Measurements from ENCODE around the gene HK1. TPM values are rescaled to one million over a fixed set of nuclear protein-coding genes. Genes with fewer than 3 reads are reported as not detected.
A peak's percentile ranks its signal among the peaks of the same experiment; 100 is the strongest.

HK1 gene
- total and polyA plus RNA-seq, 9 donors = 19.7 to 40.8 (median 30.6) TPM

- Histone ChIP-seq H3K4me1 (ENCODE audit: control insufficient read depth, insufficient read depth, low read length) (no peaks in the 10 kb centered on the region), H3K27me3 (ENCODE audit: control insufficient read depth, insufficient read depth, low read length) (no peaks in the 10 kb centered on the region), H3K4me3 (ENCODE audit: low read length) (no peak overlapping the region), H3K36me3 (ENCODE audit: control insufficient read depth, insufficient read depth, low read length) (no peaks in the 10 kb centered on the region), H3K27ac (ENCODE audit: low read length) (no peak overlapping the region), H3K9me3 (replicated peaks; ENCODE audit: control insufficient read depth, low read depth, low read length) (no peaks in the 10 kb centered on the region)
- 89% methylated on average over 10 of the region's 11 CpGs for WGBS (ENCODE audit: insufficient coverage)
- DNase-seq = no peak
These were observed 37.8 kb upstream of the HK1 start for GRCh38 chr10:69240455-69240854.

- WGBS (ENCODE audit: insufficient coverage) = 70% methylated on average over 4 of the region's 7 CpGs
- no peak overlapping the region for H3K27ac ChIP-seq (ENCODE audit: low read length)
- H3K36me3 ChIP-seq (ENCODE audit: control insufficient read depth, insufficient read depth, low read length) = no peaks in the 10 kb centered on the region
- no peak overlapping the region for H3K4me3 ChIP-seq (ENCODE audit: low read length)
- H3K4me1 ChIP-seq (ENCODE audit: control insufficient read depth, insufficient read depth, low read length) = no peaks in the 10 kb centered on the region
- no peaks in the 10 kb centered on the region for H3K9me3 ChIP-seq (replicated peaks; ENCODE audit: control insufficient read depth, low read depth, low read length)
- H3K27me3 ChIP-seq (ENCODE audit: control insufficient read depth, insufficient read depth, low read length) = no peaks in the 10 kb centered on the region
- DNase-seq = no peak
These were observed 36.7 kb upstream of the HK1 start for GRCh38 chr10:69241575-69241974.

GRCh38 chr10:69242040-69242851 is 36.0 kb upstream of the HK1 start:
- Histone ChIP-seq H3K27ac (ENCODE audit: low read length) (no peak overlapping the region), H3K9me3 (replicated peaks; ENCODE audit: control insufficient read depth, low read depth, low read length) (no peaks in the 10 kb centered on the region), H3K36me3 (ENCODE audit: control insufficient read depth, insufficient read depth, low read length) (no peaks in the 10 kb centered on the region), H3K4me3 (ENCODE audit: low read length) (no peak overlapping the region), H3K27me3 (ENCODE audit: control insufficient read depth, insufficient read depth, low read length) (no peaks in the 10 kb centered on the region), H3K4me1 (ENCODE audit: control insufficient read depth, insufficient read depth, low read length) (no peaks in the 10 kb centered on the region)
- 90% methylated on average over 6 of the region's 11 CpGs for WGBS (ENCODE audit: insufficient coverage)
- no peak for DNase-seq

- Histone ChIP-seq H3K4me1 (ENCODE audit: control insufficient read depth, insufficient read depth, low read length) (no peaks in the 10 kb centered on the region), H3K27me3 (ENCODE audit: control insufficient read depth, insufficient read depth, low read length) (no peaks in the 10 kb centered on the region), H3K27ac (ENCODE audit: low read length) (no peak overlapping the region), H3K36me3 (ENCODE audit: control insufficient read depth, insufficient read depth, low read length) (no peaks in the 10 kb centered on the region), H3K9me3 (replicated peaks; ENCODE audit: control insufficient read depth, low read depth, low read length) (no peaks in the 10 kb centered on the region), H3K4me3 (ENCODE audit: low read length) (no peak overlapping the region)
- WGBS (ENCODE audit: insufficient coverage) = 80% methylated on average over 2 of the region's 5 CpGs
- peak; percentile 15 for DNase-seq
These were observed 35.5 kb upstream of the HK1 start for GRCh38 chr10:69242852-69243212.

- Histone ChIP-seq H3K4me3 (ENCODE audit: low read length) (no peak overlapping the region), H3K36me3 (ENCODE audit: control insufficient read depth, insufficient read depth, low read length) (no peaks in the 10 kb centered on the region), H3K27me3 (ENCODE audit: control insufficient read depth, insufficient read depth, low read length) (no peaks in the 10 kb centered on the region), H3K27ac (ENCODE audit: low read length) (no peak overlapping the region), H3K4me1 (ENCODE audit: control insufficient read depth, insufficient read depth, low read length) (no peaks in the 10 kb centered on the region), H3K9me3 (replicated peaks; ENCODE audit: control insufficient read depth, low read depth, low read length) (no peaks in the 10 kb centered on the region)
- no peak for DNase-seq
- WGBS (ENCODE audit: insufficient coverage) = 90% methylated on average over 7 of the region's 10 CpGs
These were observed 34.5 kb upstream of the HK1 start for GRCh38 chr10:69243817-69244216.

GRCh38 chr10:69246036-69246435 is 32.3 kb upstream of the HK1 start:
- 80% methylated on average over 1 of the region's 5 CpGs for WGBS (ENCODE audit: insufficient coverage)
- no peaks in the 10 kb centered on the region for H3K9me3 ChIP-seq (replicated peaks; ENCODE audit: control insufficient read depth, low read depth, low read length)
- no peak overlapping the region for H3K4me3 ChIP-seq (ENCODE audit: low read length)
- DNase-seq = no peak
- H3K36me3 ChIP-seq (ENCODE audit: control insufficient read depth, insufficient read depth, low read length) = no peaks in the 10 kb centered on the region
- H3K4me1 ChIP-seq (ENCODE audit: control insufficient read depth, insufficient read depth, low read length) = no peaks in the 10 kb centered on the region
- H3K27me3 ChIP-seq (ENCODE audit: control insufficient read depth, insufficient read depth, low read length) = no peaks in the 10 kb centered on the region
- no peak overlapping the region for H3K27ac ChIP-seq (ENCODE audit: low read length)

GRCh38 chr10:69246581-69247312 is 31.5 kb upstream of the HK1 start:
- Histone ChIP-seq H3K9me3 (replicated peaks; ENCODE audit: control insufficient read depth, low read depth, low read length) (no peaks in the 10 kb centered on the region), H3K27ac (ENCODE audit: low read length) (no peak overlapping the region), H3K27me3 (ENCODE audit: control insufficient read depth, insufficient read depth, low read length) (no peaks in the 10 kb centered on the region), H3K4me1 (ENCODE audit: control insufficient read depth, insufficient read depth, low read length) (no peaks in the 10 kb centered on the region), H3K4me3 (ENCODE audit: low read length) (no peak overlapping the region), H3K36me3 (ENCODE audit: control insufficient read depth, insufficient read depth, low read length) (no peaks in the 10 kb centered on the region)
- WGBS (ENCODE audit: insufficient coverage) = 88% methylated on average over 9 of the region's 14 CpGs
- DNase-seq = no peak

GRCh38 chr10:69247313-69247710 is 31.0 kb upstream of the HK1 start:
- Histone ChIP-seq H3K4me3 (ENCODE audit: low read length) (no peak overlapping the region), H3K9me3 (replicated peaks; ENCODE audit: control insufficient read depth, low read depth, low read length) (no peaks in the 10 kb centered on the region), H3K36me3 (ENCODE audit: control insufficient read depth, insufficient read depth, low read length) (no peaks in the 10 kb centered on the region), H3K4me1 (ENCODE audit: control insufficient read depth, insufficient read depth, low read length) (no peaks in the 10 kb centered on the region), H3K27ac (ENCODE audit: low read length) (no peak overlapping the region), H3K27me3 (ENCODE audit: control insufficient read depth, insufficient read depth, low read length) (no peaks in the 10 kb centered on the region)
- WGBS (ENCODE audit: insufficient coverage) = 88% methylated on average over 12 of the region's 13 CpGs
- DNase-seq = no peak

- Histone ChIP-seq H3K4me1 (ENCODE audit: control insufficient read depth, insufficient read depth, low read length) (no peaks in the 10 kb centered on the region), H3K27me3 (ENCODE audit: control insufficient read depth, insufficient read depth, low read length) (no peaks in the 10 kb centered on the region), H3K27ac (ENCODE audit: low read length) (no peak overlapping the region), H3K9me3 (replicated peaks; ENCODE audit: control insufficient read depth, low read depth, low read length) (no peaks in the 10 kb centered on the region), H3K4me3 (ENCODE audit: low read length) (no peak overlapping the region), H3K36me3 (ENCODE audit: control insufficient read depth, insufficient read depth, low read length) (no peaks in the 10 kb centered on the region)
- WGBS (ENCODE audit: insufficient coverage) = 82% methylated on average over 14 of the region's 24 CpGs
- no peak for DNase-seq
These were observed 30.1 kb upstream of the HK1 start for GRCh38 chr10:69248117-69248730.

- no peak overlapping the region for H3K27ac ChIP-seq (ENCODE audit: low read length)
- WGBS (ENCODE audit: insufficient coverage) = 94% methylated on average over 10 of the region's 14 CpGs
- H3K27me3 ChIP-seq (ENCODE audit: control insufficient read depth, insufficient read depth, low read length) = no peaks in the 10 kb centered on the region
- no peaks in the 10 kb centered on the region for H3K4me1 ChIP-seq (ENCODE audit: control insufficient read depth, insufficient read depth, low read length)
- DNase-seq = no peak
- no peaks in the 10 kb centered on the region for H3K9me3 ChIP-seq (replicated peaks; ENCODE audit: control insufficient read depth, low read depth, low read length)
- H3K36me3 ChIP-seq (ENCODE audit: control insufficient read depth, insufficient read depth, low read length) = no peaks in the 10 kb centered on the region
- no peak overlapping the region for H3K4me3 ChIP-seq (ENCODE audit: low read length)
These were observed 28.3 kb upstream of the HK1 start for GRCh38 chr10:69250041-69250440.
